ENCODE measurements around the gene SLC38A3.

The SLC38A3 gene

GRCh38 chr3:50264383-50264963 is 59.4 kb downstream of the SLC38A3 start:
- in situ Hi-C loops (cut with MboI; ENCODE audit: low sequenced_read_pairs): no loop called here

DNA sequence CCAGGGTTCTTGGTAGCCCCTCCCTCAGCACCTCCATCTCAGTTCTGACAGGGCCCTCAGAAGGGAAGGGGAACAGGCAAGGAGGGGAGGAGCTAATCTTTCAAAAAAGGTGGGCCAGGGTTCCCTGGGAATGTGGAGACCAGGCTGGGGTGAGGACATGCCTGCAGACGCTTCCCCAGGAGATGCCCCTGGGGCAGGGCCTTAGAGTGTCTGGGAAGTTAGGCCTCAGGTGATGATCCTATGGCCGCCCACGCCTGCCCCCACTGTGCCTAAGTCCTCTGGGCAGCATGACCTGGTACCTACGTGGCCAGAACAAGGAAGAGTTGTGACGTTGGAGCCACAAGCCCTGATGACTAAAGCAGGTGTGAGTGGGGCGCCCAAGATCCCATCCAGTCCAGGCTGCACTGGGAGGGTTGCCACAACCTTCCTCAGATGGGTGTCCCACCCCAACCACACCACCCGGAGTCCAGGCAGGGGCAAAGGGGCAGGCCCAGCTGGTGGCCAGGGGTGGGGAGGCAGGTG is 60.0 kb downstream of the SLC38A3 start:
- in situ Hi-C loops (cut with MboI; ENCODE audit: low sequenced_read_pairs): no loop called here

DNA sequence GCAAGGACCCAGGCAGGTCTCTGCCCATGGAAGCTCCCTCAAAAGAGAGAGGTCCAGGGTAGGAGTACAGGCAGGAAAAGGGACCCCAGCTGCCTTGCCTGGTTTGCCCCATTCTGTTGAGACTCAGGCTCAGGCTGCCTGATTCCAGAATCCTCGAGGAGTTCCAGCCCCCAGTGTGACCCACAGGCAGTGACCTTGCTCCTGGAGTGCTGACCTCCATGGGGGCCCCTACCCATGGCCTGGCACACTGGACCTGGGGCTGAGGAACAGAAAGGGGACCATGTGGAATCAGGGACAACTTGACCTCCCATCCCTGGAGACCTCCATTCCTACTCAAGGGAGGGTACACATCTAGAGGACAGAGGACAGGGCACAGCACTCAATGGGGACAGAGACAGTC is 60.5 kb downstream of the SLC38A3 start:
- in situ Hi-C loops (cut with MboI; ENCODE audit: low sequenced_read_pairs): no loop called here

DNA sequence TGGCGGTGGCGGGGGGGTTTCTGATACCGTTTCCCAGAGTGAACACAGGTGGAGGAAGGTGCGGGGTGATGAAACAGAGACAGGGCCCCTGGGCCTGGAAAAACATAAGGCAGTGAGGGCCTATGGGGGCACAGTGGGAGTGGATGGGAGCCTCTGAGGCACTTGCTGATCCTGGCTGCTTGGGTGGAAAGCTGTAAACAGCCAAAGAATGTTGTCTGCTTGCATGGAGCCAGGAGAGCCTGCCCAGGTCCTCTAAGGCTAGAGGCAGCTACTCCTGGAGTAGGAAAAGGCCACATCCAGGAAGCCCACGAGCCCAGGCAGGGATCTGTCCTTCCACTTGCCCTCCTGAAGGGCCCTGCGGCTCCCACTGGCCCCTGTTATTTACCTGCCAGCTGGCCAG is 60.9 kb downstream of the SLC38A3 start:
- in situ Hi-C loops (cut with MboI; ENCODE audit: low sequenced_read_pairs): no loop called here

DNA sequence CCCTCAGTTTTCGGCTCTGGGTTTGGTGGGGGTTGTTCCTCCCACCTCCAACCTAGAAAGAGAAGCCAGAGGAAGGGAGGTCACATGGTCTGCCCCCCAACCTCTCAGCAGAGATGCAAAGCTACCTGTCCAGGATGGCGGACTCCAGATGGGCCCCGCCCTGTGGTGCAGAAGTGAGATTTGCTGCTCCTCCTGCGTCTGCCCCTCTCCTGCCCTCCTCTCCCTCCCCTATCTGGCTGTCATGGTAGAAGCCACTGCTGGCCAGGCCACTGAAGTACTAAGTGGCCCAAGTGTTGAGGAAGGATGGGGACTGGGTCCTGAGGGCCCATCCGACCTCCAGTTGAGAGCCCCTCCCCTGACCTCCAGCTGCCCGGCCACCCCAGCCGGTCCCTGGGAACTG is 61.8 kb downstream of the SLC38A3 start:
- in situ Hi-C loops (cut with MboI; ENCODE audit: low sequenced_read_pairs): no loop called here

DNA sequence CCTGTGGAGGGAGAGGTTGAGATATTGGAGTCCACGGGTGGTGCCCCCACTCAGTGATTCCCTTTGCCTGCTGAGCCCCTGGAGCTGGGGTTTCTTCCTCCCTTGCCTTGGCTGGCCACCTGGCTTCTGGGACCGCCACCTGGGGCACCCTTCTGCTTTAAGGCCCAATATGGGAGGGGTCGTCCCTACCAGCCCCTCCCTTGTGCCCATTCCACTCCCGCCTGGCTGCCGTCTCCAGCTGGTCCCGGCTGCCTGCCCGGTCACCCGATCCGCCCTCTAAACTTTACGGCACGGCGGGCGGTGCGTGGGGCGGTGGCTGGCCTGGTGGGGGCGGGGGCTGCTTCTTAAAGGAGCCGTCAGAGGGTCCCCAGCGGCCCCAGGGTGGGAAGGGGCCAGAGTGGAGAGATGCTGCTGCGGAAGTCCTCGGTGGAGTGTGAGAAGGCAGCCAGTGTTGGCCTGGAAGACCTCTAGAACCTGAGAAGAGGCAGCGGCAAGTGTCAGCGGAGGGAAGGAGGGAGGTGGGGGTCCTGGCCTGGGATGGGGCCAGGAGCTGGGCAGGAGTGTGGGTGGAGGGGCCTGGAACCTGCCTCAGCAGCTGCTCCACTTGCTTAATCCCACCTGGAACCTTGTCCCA is 62.3 kb downstream of the SLC38A3 start:
- in situ Hi-C loops (cut with MboI; ENCODE audit: low sequenced_read_pairs): no loop called here

- in situ Hi-C loops (cut with MboI; ENCODE audit: low sequenced_read_pairs): no loop called here
These were observed 63.2 kb downstream of the SLC38A3 start for GRCh38 chr3:50268276-50268675.

- in situ Hi-C loops (cut with MboI; ENCODE audit: low sequenced_read_pairs): no loop called here
These were observed 63.8 kb downstream of the SLC38A3 start, which contains the start of gene SEMA3B for GRCh38 chr3:50268703-50269451. TSS of gene SEMA3B (plus strand) at chr3:50269147. CDS start at chr3:50269241, 94 bp downstream.

DNA sequence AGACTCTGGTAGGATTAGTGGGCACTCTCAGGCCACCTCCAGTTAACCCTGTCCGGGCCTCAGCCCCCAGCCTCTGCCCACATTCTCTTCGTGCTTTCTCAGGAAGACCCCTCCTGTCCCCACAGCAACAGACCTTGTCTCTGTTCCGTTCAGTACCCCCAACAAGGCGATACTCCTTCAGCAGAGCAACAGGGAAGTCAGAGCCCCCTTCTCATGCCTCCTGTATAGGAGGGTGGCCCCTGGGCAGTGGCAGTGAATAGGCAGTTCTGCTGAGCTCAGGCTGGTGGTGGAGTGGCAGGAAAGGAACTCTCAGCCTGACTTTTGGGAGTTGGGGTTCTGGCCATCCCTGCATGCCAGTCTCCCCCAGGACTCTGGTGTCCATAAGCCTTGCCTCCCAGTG is 64.4 kb downstream of the SLC38A3 start:
- in situ Hi-C loops (cut with MboI; ENCODE audit: low sequenced_read_pairs): no loop called here

DNA sequence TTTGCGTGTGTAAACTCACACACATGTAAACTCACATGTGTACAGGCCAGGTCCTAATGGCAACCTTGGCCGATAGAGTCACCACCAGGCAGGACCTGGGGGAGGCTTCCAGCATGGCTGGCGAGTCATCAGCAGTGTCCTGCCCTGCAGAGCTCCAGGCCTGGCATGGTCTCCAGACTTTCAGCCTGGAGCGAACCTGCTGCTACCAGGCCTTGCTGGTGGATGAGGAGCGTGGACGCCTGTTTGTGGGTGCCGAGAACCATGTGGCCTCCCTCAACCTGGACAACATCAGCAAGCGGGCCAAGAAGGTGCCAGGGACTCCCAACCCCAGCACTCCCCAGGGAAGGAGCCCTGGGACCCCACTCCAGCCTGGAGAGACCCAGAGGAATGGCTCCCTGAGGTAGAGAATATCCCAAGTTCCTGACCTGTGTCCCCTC is 64.9 kb downstream of the SLC38A3 start:
- in situ Hi-C loops (cut with MboI; ENCODE audit: low sequenced_read_pairs): no loop called here

DNA sequence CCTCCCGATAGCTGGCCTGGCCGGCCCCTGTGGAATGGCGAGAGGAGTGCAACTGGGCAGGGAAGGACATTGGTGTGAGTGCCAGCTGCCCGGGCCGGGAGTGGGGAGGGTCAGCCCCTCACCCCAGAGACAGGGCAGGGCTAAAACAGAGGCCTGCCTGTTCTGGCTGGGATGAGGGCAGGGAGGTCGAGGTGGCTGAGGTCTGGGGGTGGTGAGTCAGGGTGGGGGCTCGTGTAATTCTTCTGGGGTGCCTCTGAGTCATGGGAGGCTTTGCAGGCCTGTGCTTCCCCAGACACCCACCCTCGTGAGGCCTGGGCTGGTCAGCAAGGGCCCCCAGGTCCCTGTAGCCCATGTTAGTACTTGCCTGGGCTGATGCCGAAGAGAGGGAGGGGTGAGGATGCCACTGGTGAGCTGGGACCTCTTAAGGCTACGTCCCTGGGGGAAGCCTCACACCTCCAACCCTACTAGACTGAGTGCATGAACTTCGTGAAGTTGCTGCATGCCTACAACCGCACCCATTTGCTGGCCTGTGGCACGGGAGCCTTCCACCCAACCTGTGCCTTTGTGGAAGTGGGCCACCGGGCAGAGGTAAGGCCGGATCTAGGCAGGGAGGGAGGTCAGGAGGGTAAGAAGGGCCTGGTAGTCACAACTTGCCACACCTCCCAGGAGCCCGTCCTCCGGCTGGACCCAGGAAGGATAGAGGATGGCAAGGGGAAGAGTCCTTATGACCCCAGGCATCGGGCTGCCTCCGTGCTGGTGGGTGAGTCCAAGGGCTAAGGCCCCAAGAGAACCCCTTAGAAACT is 65.6 kb downstream of the SLC38A3 start:
- in situ Hi-C loops (cut with MboI; ENCODE audit: low sequenced_read_pairs): no loop called here
